NOMO-1 treated with DMSO at 0.1 percent for 48 hours (cell line): ENCODE measurements around the gene ZBTB3.
"Not testable (repeated sequence)": the region's sequence is repeated elsewhere in the genome, so short reads cannot be mapped to it uniquely, and the experiment has no call there.

Experiments used
- DNase-seq: peaks from one replicate; lab custom pipeline; 2025; ENCODE audit not compliant: unreplicated experiment; lab: John Stamatoyannopoulos, UW

Gene ZBTB3

DNA sequence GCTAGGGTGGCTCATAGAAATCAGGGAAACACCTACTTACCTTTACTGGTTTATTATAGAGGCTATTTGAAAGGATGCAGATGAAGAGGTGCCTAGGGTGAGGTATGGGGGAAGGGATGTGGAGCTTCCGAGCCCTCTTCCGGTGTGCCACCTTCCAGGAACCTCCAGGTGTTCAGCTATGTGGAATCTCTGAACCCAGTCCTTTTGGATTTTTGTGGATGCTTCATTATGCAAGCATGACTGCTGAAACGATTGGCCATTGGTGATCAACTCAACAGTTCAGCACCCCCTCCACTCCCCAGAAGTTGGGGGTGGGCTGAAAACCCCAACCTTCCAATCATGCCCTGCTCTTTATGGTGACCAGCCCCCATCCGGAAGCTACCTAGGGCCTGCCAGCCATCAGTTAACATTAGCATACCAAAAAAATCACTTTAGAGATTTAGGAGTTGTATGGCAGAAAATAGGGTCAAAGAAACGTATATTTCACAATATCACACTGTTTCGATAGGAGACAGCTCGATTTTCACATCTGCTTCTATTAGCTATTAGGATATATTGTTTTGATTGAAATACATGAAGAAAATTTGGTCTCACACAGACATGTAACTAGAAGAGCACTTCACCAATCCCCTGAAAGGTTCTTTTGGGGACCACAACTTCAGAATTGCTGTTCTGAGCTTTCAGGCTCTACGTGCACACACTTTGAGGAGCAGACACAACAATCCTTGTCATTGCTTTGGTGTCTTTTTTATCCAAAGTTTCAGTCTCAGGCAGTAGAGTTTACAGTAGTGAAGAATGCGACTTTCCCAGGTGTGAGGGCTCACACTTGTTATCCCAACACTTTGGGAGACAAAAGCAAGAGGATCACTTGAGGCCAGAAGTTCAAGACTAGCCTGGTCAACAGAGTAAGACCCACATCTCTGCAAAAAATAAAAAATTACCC, 4.2 kb upstream of the ZBTB3 start:
- no peak for DNase-seq

DNA sequence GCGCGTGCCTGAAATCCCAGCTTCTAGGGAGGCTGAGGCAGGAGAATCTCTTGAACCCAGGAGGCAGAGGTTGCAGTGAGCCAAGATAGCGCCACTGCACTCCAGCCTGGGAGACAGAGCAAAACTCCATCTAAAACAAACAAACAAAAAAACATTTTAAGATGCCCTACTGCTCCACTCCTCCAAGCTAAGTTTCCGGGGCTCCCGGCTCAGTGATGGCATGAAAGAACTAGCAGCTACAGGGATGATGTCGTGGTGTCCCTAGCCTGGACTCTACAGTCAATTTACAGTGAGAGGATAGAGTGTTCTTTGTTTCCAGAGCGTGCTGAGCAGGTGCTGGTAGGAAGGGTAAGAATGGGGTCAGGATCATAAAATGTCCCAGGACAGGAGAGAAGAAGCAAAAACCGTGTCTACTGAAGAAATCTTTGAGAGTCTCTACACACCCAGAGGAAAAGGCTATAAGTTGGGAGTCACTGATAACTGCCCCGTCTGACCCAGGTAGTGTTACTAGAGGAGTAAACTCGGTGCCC, 1.2 kb upstream of the ZBTB3 start:
- no peak for DNase-seq

DNA sequence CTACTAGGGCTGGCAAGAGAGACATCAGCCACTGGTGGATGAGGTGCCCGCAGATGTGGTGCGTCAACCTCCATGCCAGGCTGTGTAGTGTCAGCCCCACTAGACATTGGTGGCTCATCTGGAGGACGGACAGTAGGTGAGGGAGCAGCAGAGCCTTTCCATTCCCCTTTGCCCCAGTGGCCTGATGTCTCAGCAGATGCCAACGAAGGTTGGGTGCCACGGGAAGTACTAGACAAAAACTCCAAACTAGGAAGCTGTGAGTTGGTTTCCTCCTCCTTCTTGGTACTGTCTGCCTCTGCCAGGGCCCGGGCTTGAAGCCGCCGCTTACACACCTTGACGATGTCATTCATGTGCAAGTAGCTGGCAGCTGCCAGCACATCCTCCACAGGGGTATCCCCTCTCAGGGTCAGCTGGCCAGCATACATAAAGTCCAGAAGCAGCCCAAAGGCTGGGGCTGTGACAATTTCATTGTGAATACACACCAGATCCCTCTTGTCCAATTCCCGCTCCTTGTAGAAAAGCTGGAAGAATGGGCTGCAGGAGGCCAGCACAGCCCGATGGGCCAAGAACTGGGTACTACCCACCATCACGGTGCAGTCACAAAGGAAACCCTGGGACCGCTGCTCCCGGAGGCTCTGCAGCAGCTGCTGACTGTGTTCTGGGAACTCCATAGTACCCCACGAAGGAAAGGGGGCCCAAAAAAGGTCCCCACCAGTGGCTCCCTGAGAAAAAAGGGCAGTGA, 795 bp downstream of the ZBTB3 start:
- DNase-seq = no peak

DNA sequence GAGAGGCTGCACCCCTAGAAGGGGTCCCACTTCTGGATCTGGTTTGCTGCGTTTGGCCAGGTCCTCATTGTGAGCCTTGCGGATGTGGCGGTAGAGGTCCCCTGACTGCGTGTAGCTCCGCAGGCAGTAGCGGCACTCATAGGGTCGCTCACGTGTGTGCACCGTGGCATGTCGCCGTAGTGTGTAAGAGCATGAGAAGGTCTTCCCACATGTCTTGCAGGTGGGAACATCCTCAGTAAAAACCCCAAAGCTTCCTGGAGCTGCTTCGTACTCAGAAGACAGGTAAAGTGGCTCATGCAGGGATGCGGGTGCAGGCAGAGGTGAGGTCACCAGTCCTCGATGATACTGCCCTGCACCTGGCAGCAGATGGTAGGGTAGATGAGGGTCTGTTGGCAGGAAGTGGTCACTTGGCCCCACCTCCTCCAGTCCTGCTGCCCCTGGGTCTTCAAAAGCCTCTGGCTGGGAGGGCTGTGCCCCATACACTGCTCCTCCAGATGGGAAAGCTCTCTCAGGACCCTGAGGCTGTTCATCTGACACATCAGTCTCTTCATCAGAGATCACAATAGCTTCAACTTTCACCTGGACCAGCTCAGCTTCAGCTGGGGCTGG, 1.7 kb downstream of the ZBTB3 start:
- no peak for DNase-seq

DNA sequence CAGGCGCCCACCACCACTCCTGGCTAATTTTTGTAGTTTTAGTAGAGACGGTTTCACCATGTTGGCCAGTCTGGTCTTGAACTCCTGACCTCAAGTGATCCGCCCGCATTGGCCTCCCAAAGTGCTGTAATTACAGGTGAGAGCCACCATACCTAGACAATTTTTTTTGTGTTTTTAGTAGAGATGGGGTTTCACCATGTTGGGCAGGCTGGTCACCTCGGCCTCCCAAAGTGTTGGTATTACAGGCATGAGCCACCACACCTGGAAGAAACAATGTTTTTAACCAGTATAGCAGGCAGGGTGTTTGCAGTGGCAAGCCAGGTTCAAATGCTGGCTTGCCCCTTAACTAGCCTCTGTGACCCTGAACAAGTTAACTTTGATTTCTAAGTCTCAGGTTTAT, 4.0 kb downstream of the ZBTB3 start:
- not testable (repeated sequence) for DNase-seq

DNA sequence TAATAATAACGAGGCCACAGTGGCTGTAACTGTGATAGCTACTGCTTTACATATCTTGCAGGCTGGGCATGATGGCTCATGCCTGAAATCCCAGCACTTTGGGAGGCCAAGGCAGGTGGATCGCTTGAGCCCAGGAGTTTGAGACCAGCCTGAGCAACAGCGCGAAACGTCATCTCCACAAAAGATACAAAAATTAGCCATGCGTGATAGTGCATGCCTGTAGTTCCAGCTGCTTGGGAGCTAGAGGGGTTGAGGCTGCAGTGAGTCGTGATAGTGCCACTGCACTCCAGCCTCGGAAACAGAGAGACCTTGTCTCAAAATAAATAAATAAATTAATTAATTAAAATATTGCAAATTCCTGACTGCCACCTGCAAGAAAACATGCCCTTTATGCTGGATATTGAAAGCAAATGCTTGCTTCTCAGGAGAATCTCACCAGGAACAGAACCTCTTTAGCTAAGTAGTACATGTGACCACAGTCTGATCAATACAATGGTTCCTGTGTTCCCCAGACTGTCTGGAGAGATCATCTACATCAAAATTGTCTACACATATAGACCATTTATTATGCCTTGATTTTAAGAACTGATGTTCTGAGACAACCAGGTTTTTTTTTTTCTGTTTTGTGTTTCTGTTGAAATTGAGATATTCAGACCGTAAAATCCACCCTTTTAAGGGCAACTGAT, 6.3 kb downstream of the ZBTB3 start:
- no peak for DNase-seq

DNA sequence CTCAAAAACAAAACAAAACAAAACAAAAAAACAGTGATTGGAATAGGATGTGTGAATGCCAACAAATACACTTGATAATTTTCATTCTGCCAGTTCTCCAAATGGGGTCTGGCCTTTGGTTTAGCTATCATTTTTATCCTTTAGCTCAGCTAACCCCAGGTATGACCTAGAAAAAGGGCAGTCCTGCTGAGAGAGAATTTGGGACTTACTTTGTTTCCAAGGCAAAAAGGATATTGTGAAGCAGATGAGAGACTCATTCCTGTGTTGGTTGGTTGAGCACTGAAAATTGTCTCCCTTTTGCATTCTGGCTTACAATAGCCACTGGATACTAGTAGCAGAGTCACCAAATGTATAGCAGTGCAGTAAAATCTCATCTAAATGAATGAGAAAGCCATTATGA, 16.8 kb downstream of the ZBTB3 start:
- no peak for DNase-seq

DNA sequence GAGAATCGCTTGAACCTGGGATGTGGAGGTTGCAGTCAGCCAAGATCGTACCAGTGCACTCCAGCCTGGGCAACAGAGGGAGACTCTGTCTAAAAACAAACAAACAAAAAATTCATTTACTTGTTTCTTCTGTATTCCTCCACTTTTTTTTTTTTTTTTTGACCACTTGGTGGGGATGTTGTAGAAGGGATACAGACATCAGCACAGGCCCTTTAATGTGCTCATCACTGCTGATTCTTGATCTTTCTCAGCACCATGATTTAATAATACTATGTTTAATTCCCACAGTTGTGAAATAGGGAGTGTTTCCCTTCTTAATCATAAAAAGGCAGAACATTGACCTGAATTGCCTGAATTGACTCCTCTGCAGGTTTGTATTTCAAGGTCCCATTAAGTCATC, 21.1 kb downstream of the ZBTB3 start:
- DNase-seq = peak; percentile 18

DNA sequence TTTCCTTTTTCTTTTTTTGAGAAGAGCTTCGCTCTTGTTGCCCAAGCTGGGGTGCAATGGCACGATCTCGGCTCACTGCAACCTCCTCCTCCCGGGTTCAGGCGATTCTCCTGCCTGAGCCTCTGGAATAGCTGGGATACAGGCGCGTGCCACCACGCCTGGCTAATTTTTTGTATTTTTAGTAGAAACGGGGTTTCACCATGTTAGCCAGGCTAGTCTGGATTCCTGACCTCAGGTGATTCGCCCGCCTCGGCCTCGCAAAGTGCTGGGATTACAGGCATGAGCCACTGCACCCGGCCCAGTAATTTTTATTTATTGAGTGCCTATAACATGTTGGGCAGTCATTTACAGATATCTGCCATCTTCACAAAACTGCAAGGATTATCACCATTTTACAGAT, 23.9 kb downstream of the ZBTB3 start:
- not testable (repeated sequence) for DNase-seq

DNA sequence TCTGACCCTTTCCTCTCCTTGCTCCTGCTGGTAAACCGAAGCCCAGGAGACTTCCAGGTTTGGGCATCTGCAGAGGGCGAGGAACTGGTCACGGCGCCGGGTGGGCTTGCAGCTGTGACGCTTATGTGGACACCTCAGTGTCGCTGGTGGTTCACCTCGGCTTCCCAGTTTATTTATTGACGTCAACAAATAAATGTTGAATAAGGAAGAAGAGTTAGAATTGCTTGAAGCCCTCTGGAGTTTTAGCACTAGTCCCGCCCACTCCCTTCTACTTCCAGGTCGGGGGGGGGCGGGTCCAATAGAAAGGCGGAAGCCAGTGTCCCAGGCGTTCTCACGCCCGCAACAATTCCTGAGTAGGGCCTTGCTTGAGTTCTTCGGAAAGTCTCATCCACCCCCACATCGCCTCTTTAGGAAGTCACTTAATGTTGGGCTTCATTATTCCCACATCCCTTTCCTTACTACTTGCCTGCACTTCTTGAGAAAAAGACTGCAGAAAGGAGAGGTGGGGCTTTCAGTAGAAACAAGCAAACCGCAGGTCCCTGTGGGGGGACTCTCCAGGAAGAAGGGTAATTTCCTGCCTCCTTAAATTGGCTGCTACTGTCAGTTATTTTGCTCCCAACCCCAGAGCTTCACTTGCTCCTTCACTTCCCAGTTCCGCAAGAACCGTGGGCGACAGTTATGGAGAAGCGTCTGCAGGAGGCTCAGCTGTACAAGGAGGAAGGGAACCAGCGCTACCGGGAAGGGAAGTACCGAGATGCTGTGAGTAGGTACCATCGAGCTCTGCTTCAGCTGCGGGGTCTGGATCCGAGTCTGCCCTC, 25.6 kb downstream of the ZBTB3 start, which contains the start of gene TTC9C:
Gene TTC9C, plus strand, starts transcription at position 316 of the 818 bp plus-strand sequence. Its CDS starts 363 bp downstream, at position 679.
- peak; percentile 91 for DNase-seq

DNA sequence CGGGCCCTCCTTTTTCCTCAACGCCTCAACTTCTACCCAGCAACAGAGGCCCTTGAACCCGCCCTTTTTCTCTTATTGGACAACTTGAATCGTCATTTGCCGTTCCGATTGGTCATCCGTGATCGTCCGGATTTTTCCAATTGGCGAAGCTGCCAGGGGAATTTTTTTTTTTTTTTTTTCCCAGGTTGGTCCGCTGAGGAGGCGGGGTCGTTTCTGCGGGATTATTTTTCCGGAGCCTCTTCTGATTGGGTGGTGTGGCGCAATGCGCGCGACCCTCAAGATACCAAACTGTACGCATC, 26.1 kb downstream of the ZBTB3 start:
- DNase-seq = peak; percentile 97

DNA sequence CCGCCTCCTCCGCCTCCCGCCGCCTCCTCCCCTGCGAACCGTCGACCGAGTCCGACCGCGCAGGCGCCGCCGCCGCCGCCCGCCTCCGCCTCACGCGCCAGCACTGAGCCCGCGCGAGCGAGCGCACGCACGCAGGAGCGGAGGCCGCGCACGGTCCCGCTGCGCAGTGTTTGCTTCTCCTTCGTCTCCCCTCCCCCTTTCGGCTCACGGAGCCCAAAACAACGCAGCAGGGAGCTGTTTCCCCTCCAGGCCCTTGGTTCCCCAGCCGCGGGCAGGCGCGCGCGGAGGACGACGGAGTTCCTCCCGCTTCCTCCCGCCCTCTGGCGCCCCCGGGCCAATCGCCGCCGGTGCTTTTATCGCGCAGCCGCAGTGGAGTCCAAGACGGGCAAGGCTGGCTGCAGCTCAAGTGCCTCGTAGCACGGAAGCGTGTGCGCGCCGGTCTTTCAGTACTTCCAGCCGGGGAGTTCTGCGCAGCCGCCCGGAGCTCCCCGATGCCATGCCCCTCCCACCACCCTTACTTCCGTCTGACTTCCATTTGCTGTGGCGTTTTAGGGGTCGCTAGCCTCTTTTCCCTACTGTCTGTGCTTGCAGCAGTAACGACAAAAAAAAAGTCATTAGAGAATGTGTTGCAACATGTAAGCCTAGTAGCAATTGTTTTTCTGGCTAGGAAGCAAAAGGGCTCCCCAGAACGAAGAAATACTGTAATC, 26.6 kb downstream of the ZBTB3 start, which contains the start of gene HNRNPUL2:
Gene HNRNPUL2, minus strand, starts transcription at position 293 of the 707 bp plus-strand sequence. CDS start 301 bp downstream, outside the sequence.
- peak; percentile 100 for DNase-seq

DNA sequence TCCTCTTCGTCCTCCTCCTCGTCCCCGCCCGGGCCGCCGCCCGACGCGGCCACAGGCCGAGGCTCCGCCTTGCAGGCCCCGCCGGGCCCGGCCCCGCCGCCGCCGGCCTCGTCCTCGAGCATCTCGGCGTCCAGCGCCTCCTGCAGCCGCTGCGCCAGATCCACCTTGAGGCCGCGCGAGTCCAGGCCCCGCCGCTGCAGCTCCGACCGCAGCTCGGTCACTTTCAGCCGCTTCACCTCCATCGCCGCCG, 27.1 kb downstream of the ZBTB3 start:
- no peak for DNase-seq

DNA sequence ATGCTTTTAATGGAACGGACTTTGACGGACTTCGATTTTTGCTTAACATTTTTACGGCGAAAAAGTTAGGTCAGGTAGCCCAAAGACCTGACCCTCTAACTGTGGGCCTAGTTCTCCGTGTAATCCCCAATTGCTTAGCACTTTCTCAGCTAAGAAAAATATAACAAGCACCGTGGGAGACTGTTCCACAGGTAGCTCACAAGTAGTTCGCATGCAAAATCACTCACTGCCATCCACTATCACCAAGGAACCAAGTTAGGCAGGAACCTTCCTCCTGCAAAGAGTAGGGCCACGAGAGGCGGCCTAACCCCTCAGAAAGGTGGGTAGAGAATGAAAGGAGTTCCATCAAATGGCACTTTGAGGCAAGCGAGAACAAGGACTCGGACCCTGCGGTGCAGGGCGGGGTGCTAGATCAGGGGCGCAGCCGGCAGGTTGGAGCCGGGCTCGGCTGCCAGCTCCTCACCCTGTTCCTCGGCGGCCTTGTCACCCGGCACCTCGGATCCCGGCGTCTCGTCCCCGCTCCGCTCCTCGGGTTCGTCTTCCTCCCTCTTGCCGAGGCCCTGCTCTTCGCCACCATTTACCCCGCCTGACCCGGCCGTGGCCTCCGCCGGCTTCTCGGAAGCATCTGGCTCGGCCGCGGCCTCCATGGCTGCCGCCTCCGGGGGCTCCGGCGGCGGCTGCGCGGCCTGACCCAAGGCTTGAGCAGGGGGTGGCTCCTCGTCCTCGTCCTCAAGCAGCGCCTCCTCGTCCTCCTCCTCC, 27.6 kb downstream of the ZBTB3 start:
- no peak for DNase-seq

DNA sequence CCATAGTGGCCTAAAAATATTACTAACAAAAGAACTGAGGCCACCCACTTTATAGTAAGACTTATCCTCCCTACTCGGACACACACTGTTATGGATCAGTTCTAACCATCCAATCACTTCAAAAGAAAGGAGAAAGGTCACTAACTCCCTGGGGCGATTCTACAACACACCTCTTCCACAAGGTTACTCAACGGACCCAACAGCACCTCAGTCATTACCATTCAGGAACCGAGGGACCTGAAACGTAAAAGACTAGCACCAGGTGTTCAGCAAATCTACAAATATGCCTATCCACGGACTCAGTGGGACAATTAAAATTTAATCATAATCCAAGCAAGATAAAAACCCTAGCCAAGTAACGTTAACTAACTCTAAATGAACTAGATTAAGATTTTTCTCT, 28.3 kb downstream of the ZBTB3 start:
- DNase-seq = no peak

DNA sequence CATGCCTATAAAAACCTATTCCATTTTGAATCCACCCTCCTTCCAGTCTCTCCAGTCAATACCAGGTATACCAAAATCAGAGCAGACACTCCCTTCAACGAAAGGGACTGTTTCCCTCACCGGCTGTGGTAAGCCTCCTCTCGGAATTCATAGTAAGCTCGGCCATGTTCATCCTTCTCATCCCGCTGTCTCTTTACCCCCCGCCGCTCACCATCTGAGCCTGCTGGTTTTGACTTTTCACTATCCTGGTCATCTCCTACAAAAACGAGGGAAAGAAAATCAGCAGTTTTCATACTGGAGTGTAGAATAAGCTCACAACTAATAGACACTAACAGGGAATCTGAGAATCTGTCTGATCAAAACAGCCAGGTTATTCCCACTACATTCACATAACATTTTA, 29.8 kb downstream of the ZBTB3 start:
- DNase-seq = no peak

DNA sequence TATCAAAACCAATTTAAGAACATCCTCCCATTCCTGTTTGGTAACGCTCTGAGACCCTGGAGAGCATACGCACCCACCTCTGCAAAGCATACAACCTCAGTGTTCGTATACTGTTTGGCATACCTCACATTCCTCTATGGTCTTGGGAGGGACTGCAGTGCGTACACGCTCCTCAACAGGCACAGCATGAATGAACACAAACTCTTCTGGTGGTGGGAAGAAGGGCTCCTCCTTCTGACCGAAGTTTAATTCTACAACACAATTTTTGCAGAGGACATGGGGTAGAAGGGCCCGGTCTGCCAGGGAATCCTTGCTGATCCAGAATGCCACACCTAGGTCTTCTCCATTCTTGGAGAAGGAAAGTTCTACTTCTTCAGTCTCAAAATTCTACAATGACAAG, 32.0 kb downstream of the ZBTB3 start:
- no peak for DNase-seq

DNA sequence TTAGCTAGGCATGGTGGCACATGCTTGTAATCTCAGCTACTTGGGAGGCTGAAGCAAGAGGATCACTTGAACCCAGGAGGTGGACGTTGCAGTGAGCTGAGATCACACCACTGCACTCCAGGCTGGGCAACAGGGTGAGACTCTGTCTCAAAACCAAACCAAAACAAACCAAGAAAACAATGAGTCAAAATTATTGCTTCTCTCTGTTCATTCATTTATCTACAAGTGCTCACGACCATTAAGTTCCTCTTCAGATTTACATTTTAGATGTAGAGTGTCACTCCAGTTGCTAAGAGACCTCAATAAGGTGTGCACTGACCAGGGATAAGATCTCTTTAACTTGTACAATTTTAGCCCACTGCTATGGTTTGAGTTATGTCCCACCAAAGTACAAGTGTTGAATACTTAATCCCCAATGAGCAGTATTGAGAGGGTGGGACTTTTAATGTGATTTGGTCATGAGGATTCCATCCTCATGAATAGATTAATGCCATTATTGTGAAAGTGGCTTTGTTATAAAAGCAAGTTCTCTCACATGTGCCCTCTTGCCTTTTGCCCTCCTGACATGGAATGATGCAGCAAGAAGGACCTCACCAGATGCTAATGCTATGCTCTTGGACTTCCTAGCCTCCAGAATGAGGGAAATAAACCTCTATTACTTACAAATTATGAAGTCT, 34.5 kb downstream of the ZBTB3 start:
- no peak for DNase-seq
